HG03025 (cell line): ENCODE data around the gene MCF2L2.
"Not testable (repeated sequence)": the region's sequence is repeated elsewhere in the genome, so short reads cannot be mapped to it uniquely, and the experiment has no call there.

Experiments
- ATAC-seq: cut with Tn5 transposase; IDR thresholded peaks from one replicate; pipeline ENCODE4 v1.9.1; 2021; ENCODE audit warnings: mild to moderate bottlenecking, moderate library complexity; ENCODE audit not compliant: unreplicated experiment, low FRiP score

MCF2L2 gene

DNA sequence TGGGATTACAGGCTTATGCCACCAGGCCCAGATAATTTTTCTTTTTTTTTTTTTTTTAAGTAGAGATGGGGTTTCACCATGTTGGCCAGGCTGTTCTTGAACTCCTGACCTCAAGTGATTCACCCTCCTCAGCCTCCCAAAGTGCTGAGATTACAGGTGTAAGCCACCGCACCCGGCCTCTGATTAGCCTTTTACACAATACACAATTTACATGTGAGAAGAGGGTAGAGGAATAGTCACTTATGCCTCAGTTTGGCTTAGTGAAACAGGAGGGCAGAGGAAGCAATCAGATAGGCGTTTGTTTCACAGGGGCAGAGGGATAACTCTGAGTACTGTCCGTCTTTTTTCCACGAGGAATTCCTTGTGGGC is 56.8 kb downstream of the MCF2L2 start:
- ATAC-seq = not testable (repeated sequence)

DNA sequence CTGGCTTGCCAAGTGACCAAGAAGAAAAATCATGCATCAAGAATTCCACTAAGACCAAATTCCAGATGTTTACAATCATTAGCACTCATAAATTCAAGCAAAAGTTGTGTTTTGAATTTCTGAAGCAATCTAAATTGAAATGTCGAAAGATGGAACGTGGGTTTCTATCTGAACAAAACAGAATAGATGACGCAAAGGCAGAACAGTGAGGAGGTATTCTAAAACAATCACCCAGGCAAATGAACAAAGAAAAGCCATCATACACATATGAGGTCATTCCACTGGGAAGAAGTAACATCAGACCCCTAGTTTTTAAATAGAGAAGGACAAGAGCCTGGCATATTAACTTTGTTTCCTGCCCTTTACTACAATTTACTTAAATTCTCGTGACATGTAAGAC is 58.0 kb downstream of the MCF2L2 start:
- no peak for ATAC-seq

- no peak for ATAC-seq
These were observed 58.8 kb downstream of the MCF2L2 start for GRCh38 chr3:183369627-183370026.

- no peak for ATAC-seq
These were observed 59.3 kb downstream of the MCF2L2 start for GRCh38 chr3:183369117-183369516.

- ATAC-seq = no peak
These were observed 67.3 kb downstream of the MCF2L2 start for GRCh38 chr3:183360971-183361624.

DNA sequence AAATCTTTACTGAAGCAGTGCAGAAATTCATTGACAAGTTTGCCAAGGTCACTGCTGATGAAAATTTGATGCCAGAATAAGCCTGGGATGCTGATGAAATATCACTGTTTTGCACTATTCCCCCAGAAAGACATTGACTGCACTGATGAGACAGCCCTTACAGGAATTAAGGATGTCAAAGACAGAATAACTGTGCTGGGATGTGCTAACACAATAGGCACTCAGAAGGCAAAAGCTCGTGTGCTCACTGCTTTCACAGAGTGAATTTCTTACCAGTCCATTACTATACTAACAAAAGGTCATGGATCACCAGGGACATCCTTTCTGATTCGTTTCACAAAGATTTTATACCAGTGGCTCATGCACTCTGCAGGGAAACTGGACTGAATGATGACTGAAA is 69.4 kb downstream of the MCF2L2 start:
- ATAC-seq = no peak

- ATAC-seq = no peak
These were observed 70.8 kb downstream of the MCF2L2 start for GRCh38 chr3:183357564-183358079.

DNA sequence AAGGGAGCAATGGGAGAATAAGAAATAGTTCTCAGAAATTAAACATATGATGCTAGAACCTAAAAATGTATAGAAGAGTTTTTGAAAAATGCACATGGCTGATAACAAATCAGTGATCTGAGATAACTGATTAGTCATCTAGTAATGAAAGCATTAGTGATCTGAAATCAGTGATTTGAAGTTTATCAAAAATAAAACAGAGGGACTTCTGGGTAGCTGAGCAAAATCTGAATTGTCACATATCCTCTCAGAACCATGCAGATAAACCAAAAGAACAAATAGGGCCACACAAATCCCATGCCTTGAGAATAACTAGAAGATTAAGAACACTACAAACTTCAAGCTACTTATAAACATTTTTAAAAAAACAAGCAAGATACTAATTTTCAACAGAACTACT is 71.5 kb downstream of the MCF2L2 start:
- ATAC-seq = no peak

- ATAC-seq = no peak
These were observed 73.5 kb downstream of the MCF2L2 start for GRCh38 chr3:183354874-183355273.

- ATAC-seq = no peak
These were observed 74.0 kb downstream of the MCF2L2 start for GRCh38 chr3:183354325-183354831.

- ATAC-seq = no peak
These were observed 75.0 kb downstream of the MCF2L2 start for GRCh38 chr3:183353421-183353820.

- no peak for ATAC-seq
These were observed 78.3 kb downstream of the MCF2L2 start for GRCh38 chr3:183350164-183350563.

- ATAC-seq = no peak
These were observed 78.8 kb downstream of the MCF2L2 start for GRCh38 chr3:183349421-183350157.

GRCh38 chr3:183342824-183343223 is 85.6 kb downstream of the MCF2L2 start:
- ATAC-seq = no peak

GRCh38 chr3:183341545-183342288 is 86.7 kb downstream of the MCF2L2 start:
- ATAC-seq = no peak

DNA sequence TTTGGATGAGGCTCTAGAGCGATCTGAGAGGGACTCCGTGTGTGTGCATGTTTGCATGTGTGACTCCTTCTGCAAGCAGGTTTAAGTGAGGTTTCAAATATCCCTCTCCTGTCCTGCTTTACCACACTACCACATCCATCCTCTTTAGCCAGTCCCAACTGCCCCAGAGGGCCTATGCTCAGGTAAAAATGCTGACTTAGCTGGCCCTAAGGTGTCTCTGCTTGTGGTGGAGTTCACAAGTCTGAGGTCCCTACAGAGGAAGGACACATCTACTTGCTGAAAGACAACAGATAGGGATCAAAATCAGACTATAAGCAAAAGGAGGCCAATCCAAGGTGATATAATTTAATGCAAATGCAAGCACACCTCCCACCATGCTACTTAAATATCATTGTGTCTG is 88.2 kb downstream of the MCF2L2 start:
- no peak for ATAC-seq

DNA sequence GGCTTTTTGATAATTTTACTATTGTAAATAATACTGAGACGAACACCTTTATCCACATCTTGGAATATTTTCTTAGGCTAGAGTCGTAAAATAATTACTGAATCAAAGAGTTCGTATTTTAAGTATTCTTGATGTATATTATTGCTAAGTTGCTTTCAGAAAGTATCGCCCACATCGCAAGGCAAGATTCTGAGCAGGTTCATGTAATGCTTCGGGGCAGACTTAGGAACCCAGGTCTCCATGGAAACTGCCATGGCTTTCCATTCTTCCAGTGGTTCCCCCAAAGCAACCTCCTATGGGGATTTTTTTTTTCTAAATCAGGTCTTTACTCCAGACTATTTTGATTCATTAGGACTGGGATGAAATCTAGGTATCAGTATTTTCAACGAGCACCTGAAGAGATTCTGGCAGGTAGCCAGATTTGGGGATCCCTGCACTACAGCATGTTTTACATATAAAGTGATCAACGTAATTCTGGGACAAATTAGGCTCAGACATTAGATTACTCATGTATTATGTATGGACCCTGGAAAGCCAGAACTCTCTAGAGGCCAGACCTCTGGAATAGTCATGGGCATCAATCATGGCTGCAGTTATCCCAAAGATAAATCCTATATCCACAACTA is 88.8 kb downstream of the MCF2L2 start:
- ATAC-seq = no peak

DNA sequence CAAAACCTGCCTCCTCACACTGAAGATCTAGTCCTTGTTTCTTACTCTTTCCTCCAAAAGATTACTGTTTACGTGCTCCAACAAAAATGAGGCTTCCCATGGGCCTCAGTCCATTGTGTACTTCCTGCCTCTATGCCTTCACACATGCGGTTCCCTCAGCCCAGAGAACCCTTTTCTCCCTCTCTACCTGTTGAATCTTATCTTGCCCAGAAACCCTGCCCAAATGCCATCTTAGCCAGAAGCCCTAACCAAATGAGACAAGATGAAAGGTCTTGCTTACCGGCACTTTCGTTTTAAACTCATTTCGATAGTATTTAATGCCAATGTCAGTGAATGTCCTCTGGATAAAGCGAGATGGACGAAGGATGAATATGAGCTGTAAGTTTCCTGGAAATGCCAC is 89.9 kb downstream of the MCF2L2 start:
- ATAC-seq = no peak

DNA sequence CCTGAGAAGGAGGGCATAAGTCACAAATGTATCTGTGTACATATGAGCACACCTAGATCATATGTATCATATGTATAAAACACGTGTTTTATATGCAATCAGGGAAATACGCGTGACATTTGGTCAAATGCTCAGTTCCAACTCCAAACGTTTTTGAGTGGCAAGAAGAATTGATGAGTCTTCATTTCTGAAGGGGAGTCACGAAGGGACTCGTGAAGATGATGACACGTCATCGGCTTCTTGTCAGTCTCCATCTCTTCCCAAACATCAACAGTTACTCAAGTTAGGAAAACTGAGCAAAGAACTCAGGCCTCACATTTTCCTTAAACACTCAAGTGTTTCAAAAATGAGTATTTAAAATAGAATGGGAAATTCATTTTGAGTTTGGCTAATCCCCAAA is 95.9 kb downstream of the MCF2L2 start:
- ATAC-seq = no peak

- ATAC-seq = no peak
These were observed 96.9 kb downstream of the MCF2L2 start for GRCh38 chr3:183331498-183331897.

- ATAC-seq = no peak
These were observed 97.5 kb downstream of the MCF2L2 start for GRCh38 chr3:183330881-183331280.
